Keratinocyte (primary cell): ENCODE results near the gene TERT. TPM values are rescaled to one million over a fixed set of nuclear protein-coding genes. Genes with fewer than 3 reads are reported as not detected.
"Not testable (repeated sequence)": the region's sequence is repeated elsewhere in the genome, so short reads cannot be mapped to it uniquely, and the experiment has no call there.

Experiments
- DNase-seq: peaks from one replicate; pipeline ENCODE4 v3.0.0-alpha.2; 2011; ENCODE audit warnings: low read depth, missing footprints, low spot score
- FAIRE-seq: peaks from 2 replicates; lab custom pipeline; 2011; peaks lifted over from hg19 to GRCh38; lab: Jason Lieb, UNC
- H2AFZ ChIP-seq: 2 replicates; pipeline ENCODE4 v1.6.0; 2012; ENCODE audit warnings: low read length, control low read depth, inconsistent platforms; ENCODE audit not compliant: control insufficient read depth
- H3K27ac ChIP-seq: 2 replicates; pipeline ENCODE4 v1.5.1; 2011; ENCODE audit warnings: low read length; ENCODE audit not compliant: control insufficient read depth, insufficient read depth
- H3K27me3 ChIP-seq: 3 replicates; pipeline ENCODE4 v1.6.0; 2011; ENCODE audit warnings: low read length; ENCODE audit not compliant: control insufficient read depth, insufficient read depth; ENCODE audit errors: extremely low read depth
- H3K36me3 ChIP-seq, 2 experiments: 2 replicates in 1 of 2; 3 replicates in 1 of 2; pipeline ENCODE4 v1.5.1; 2011; ENCODE audit warnings: low read length in 2 of 2, mild to moderate bottlenecking in 1 of 2; ENCODE audit not compliant: control insufficient read depth in 2 of 2, insufficient read depth in 2 of 2; ENCODE audit errors: extremely low read depth in 1 of 2
- H3K4me1 ChIP-seq: 3 replicates; pipeline ENCODE4 v1.5.1; 2011; ENCODE audit warnings: low read length; ENCODE audit not compliant: control insufficient read depth, insufficient read depth; ENCODE audit errors: extremely low read depth
- H3K4me2 ChIP-seq: 3 replicates; pipeline ENCODE4 v1.6.0; 2011; ENCODE audit warnings: low read depth, low read length; ENCODE audit not compliant: control insufficient read depth, insufficient read depth; ENCODE audit errors: extremely low read depth
- H3K4me3 ChIP-seq, 3 experiments: fragments of 200-600 bp in 1 of 3; sonication (generic) in 1 of 3; 2 replicates in 2 of 3; 3 replicates in 1 of 3; pipeline ENCODE4 v1.5.1; 2011 to 2016; ENCODE audit warnings: low read length in 3 of 3, mild to moderate bottlenecking in 3 of 3, control low read depth in 2 of 3, inconsistent platforms in 1 of 3, low read depth in 1 of 3, mixed read lengths in 1 of 3, mixed run types in 1 of 3, moderate library complexity in 1 of 3; ENCODE audit not compliant: control insufficient read depth in 2 of 3, insufficient read depth in 2 of 3; ENCODE audit errors: extremely low read depth in 1 of 3
- H3K79me2 ChIP-seq: 2 replicates; pipeline ENCODE4 v1.6.0; 2012; ENCODE audit warnings: low read length; ENCODE audit not compliant: control insufficient read depth, insufficient read depth
- H3K9ac ChIP-seq: 3 replicates; pipeline ENCODE4 v1.6.0; 2011; ENCODE audit warnings: low read length; ENCODE audit not compliant: control insufficient read depth, insufficient read depth; ENCODE audit errors: extremely low read depth
- H3K9me1 ChIP-seq: 3 replicates; pipeline ENCODE4 v1.6.0; 2011; ENCODE audit warnings: low read length; ENCODE audit not compliant: control insufficient read depth, insufficient read depth; ENCODE audit errors: extremely low read depth
- H3K9me3 ChIP-seq: 2 replicates; pipeline ENCODE4 v1.5.1; 2012; ENCODE audit warnings: low read depth, low read length; ENCODE audit not compliant: control insufficient read depth
- H4K20me1 ChIP-seq: 3 replicates; pipeline ENCODE4 v1.6.0; 2011; ENCODE audit warnings: low read length; ENCODE audit not compliant: control insufficient read depth, insufficient read depth; ENCODE audit errors: extremely low read depth
- EZH2 ChIP-seq: IDR thresholded peaks from one replicate; pipeline ENCODE4 v1.6.1; 2012; ENCODE audit warnings: inconsistent platforms, mild to moderate bottlenecking, low read length, moderate library complexity
- dilution Hi-C: fragments of 300-500 bp; cut with MboI; formaldehyde crosslinking; loops from one replicate; pipeline ENCODE4 v1.7.0; 2020; ENCODE audit warnings: low sequenced_read_pairs; ENCODE audit not compliant: extremely low pct_ligation_motif_present
- polyA plus RNA-seq, 5 experiments: library from polyadenylated mRNA; depleted of rRNA in 3 of 5; stranded (reverse) in 3 of 5; stranded (forward) in 1 of 5; unstranded in 1 of 5; fragments of >200 nt; gene quantifications; 1 replicate in 1 of 5; 2 replicates in 3 of 5; 3 replicates in 1 of 5; pipeline versions ENCODE4 v1.2.1 to v1.2.3, GENCODE V29; 2011 to 2012; ENCODE audit warnings: missing spikeins in 2 of 5, low read depth in 1 of 5, low replicate concordance in 1 of 5
- TF ChIP-seq, protein P1 (sequence below), 3 experiments: IDR thresholded peaks in 1 of 3; conservative IDR thresholded peaks in 1 of 3; optimal IDR thresholded peaks in 1 of 3; 2 replicates in 2 of 3; 3 replicates in 1 of 3; pipeline versions ENCODE3 to v1.5.1; 2011; ENCODE audit warnings: low read length in 3 of 3, mild to moderate bottlenecking in 3 of 3, moderate library complexity in 2 of 3, control low read depth in 1 of 3, inconsistent platforms in 1 of 3; ENCODE audit not compliant: insufficient read depth in 2 of 3; ENCODE audit errors: extremely low read depth in 1 of 3

TERT gene
- polyA plus RNA-seq, 1 donor (not counting 4 experiments of a cell fraction or from before 2014, with no cell fraction given) = not detected

DNA sequence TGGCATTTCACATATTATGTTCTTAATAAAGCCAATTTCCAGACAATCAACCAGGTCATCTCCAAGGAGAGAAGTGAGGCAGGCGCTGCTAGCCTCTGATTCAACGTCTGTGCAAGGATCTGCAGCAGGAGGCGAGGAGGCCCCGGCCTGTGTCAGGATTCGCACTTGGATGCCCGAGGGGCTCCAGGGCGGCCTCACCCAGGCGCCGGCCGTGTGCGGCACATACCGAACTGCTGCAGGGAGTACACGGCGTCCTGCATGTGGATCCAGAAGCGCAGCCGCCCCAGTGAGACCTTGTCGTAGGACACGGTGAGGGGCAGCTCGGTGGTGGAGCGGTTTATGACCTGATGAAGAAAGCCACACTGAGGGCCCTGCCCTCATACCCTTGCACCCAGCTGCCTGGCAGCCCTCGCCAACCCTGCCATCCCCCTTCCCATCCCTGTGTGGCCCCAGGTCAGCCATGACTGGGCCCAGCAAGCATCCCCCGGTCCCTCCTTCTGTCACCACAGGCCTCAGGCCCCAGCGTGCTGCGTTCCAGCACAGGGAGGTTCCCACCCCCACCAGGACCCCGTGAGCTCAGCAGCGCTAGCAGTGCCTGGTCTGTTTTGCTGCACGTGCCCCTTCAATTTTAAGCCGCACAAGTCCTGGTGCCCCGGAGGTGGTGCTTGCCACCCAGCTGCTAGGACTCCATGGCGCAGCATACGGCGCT, 40.1 kb upstream of the TERT start:
- Histone ChIP-seq H3K27ac (no peak overlapping the region), H3K9me3 (no peaks in the 10 kb centered on the region), H2AFZ (no peak overlapping the region), H3K9me1 (no peaks in the 10 kb centered on the region), H3K4me3 (no peak overlapping the region), H3K9ac (no peak overlapping the region), H3K79me2 (peaks cover 25% of the 10 kb centered on the region), H3K4me2 (no peak overlapping the region), H3K4me1 (peaks cover 26% of the 10 kb centered on the region), H4K20me1 (peaks cover 2% of the 10 kb centered on the region), H3K27me3 (no peaks in the 10 kb centered on the region), H3K36me3 (peaks cover 29 to 67% of the 10 kb centered on the region in 2 experiments)
- dilution Hi-C loops = no loop called here
- TF ChIP-seq, protein P1, sequence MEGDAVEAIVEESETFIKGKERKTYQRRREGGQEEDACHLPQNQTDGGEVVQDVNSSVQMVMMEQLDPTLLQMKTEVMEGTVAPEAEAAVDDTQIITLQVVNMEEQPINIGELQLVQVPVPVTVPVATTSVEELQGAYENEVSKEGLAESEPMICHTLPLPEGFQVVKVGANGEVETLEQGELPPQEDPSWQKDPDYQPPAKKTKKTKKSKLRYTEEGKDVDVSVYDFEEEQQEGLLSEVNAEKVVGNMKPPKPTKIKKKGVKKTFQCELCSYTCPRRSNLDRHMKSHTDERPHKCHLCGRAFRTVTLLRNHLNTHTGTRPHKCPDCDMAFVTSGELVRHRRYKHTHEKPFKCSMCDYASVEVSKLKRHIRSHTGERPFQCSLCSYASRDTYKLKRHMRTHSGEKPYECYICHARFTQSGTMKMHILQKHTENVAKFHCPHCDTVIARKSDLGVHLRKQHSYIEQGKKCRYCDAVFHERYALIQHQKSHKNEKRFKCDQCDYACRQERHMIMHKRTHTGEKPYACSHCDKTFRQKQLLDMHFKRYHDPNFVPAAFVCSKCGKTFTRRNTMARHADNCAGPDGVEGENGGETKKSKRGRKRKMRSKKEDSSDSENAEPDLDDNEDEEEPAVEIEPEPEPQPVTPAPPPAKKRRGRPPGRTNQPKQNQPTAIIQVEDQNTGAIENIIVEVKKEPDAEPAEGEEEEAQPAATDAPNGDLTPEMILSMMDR (optimal IDR thresholded peaks at IDR 0.05 in 1 of 3, IDR thresholded peaks at IDR 0.05 in 1 of 3, conservative IDR thresholded peaks at IDR 0.05 in 1 of 3; ENCODE audit: extremely low read depth in 1 of 3, insufficient read depth in 2 of 3, low read length in 3 of 3) = no peak
- TF ChIP-seq EZH2 = no peak
- FAIRE-seq = no peak
- DNase-seq = no peak

DNA sequence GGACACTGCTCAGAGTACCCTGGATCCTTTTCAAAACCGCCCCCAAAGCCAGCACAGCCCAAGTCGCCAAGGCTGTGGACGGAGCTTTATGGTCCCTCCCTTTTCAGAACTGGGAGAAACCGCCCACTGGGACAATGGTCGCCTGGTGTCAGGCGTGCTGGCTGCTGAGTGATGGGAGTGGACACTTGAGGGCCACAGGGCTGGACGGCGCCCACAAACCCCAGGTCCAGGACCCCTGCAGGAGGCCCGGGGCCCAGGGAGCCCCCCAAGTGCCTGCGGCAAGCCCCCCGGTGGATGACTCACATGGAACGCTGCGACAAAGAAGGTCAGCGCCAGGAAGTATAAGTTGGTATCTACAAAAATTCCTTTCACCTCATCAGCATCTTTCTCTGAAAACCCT, 39.1 kb upstream of the TERT start:
- Histone ChIP-seq H3K27me3 (no peaks in the 10 kb centered on the region), H4K20me1 (peaks cover 2% of the 10 kb centered on the region), H3K9ac (no peak overlapping the region), H3K79me2 (peaks cover 22% of the 10 kb centered on the region), H2AFZ (no peak overlapping the region), H3K4me2 (no peak overlapping the region), H3K4me1 (peaks cover 33% of the 10 kb centered on the region), H3K9me1 (no peaks in the 10 kb centered on the region), H3K27ac (no peak overlapping the region), H3K9me3 (peaks cover 3% of the 10 kb centered on the region), H3K4me3 (no peak overlapping the region), H3K36me3 (peaks cover 30 to 66% of the 10 kb centered on the region in 2 experiments)
- dilution Hi-C loops = no loop called here
- TF ChIP-seq, protein P1 (optimal IDR thresholded peaks at IDR 0.05 in 1 of 3, IDR thresholded peaks at IDR 0.05 in 1 of 3, conservative IDR thresholded peaks at IDR 0.05 in 1 of 3; ENCODE audit: extremely low read depth in 1 of 3, insufficient read depth in 2 of 3, low read length in 3 of 3) = no peak
- TF ChIP-seq EZH2 = no peak
- DNase-seq = no peak
- FAIRE-seq = no peak

DNA sequence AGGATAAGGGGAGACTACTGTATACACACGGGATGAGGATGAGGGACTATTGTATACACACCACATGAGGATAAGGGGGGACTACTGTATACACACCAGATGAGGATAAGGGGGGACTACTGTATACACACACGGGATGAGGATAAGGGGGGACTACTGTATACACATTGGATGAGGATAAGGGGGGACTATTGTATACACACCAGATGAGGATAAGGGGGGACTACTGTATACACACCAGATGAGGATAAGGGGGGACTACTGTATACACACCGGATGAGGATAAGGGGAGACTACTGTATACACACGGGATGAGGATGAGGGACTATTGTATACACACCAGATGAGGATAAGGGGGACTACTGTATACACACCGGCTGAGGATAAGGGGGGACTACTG, 38.4 kb upstream of the TERT start:
- FAIRE-seq, H3K4me3 ChIP-seq, H2AFZ ChIP-seq, H3K27ac ChIP-seq, H3K9ac ChIP-seq, H3K9me1 ChIP-seq, DNase-seq, H3K27me3 ChIP-seq, dilution Hi-C loops, H4K20me1 ChIP-seq, H3K4me2 ChIP-seq, H3K9me3 ChIP-seq: not testable (repeated sequence)
- H3K79me2 ChIP-seq = peaks cover 19% of the 10 kb centered on the region
- peaks cover 28 to 62% of the 10 kb centered on the region in 2 experiments for H3K36me3 ChIP-seq
- peaks cover 39% of the 10 kb centered on the region for H3K4me1 ChIP-seq
